GM12874 (cell line): ENCODE data around the gene ULK4.

Experiments used
- CTCF ChIP-seq: IDR thresholded peaks from 2 replicates; pipeline ENCODE4 v1.5.1; 2011; ENCODE audit warnings: low read depth, mild to moderate bottlenecking, control low read depth, low read length, moderate library complexity; ENCODE audit not compliant: insufficient read depth

The ULK4 gene

GRCh38 chr3:41833628-41834027 is 128.3 kb downstream of the ULK4 start:
- no peak for TF ChIP-seq CTCF

- TF ChIP-seq CTCF = no peak
These were observed 142.7 kb downstream of the ULK4 start for GRCh38 chr3:41819236-41819635.

GRCh38 chr3:41808618-41809017 is 153.3 kb downstream of the ULK4 start:
- no peak for TF ChIP-seq CTCF

GRCh38 chr3:41808152-41808551 is 153.8 kb downstream of the ULK4 start:
- no peak for TF ChIP-seq CTCF

GRCh38 chr3:41794748-41795589 is 166.9 kb downstream of the ULK4 start:
- TF ChIP-seq CTCF = no peak

GRCh38 chr3:41792806-41793205 is 169.1 kb downstream of the ULK4 start:
- TF ChIP-seq CTCF = no peak

- TF ChIP-seq CTCF = no peak
These were observed 192.8 kb downstream of the ULK4 start for GRCh38 chr3:41769106-41769505.
